GM15510 (cell line): ENCODE results near the gene PRORP.

Experiments used
- POLR2A ChIP-seq: IDR thresholded peaks from 3 replicates; pipeline ENCODE4 v1.6.1; 2011; ENCODE audit warnings: borderline replicate concordance; ENCODE audit not compliant: insufficient read length; ENCODE audit errors: extremely low read depth

PRORP gene

DNA sequence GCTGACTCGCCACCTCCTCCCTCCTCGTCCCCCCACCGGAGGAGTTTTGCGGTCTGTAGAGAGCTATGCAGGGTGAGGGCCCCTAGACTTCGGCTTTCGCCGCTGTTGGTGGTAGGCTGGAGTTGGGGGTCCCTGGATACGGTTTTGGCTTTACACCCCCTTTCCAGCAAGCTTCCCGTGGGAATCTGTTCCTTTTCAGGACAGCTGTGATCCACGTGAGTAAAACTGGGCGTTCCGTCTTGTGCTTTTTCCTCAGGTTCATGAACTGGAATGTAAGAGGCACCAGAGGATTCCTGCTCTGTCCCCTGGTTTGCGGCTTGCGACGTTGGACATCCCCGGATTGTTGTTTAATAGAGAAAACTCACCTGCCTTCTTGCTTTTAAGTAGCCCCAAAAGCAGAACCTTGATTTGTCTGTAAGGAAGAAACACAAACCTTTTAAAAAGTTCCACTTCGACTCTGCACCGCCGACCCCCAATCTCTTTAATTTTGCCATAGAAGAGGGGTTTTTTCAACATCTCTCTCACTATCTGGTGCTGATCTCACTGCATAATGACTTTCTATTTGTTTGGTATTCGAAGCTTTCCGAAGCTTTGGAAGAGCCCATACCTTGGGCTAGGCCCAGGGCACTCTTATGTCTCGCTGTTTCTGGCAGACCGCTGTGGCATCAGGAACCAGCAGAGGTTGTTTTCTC, 490 bp downstream of the PRORP start:
- no peak for TF ChIP-seq POLR2A

DNA sequence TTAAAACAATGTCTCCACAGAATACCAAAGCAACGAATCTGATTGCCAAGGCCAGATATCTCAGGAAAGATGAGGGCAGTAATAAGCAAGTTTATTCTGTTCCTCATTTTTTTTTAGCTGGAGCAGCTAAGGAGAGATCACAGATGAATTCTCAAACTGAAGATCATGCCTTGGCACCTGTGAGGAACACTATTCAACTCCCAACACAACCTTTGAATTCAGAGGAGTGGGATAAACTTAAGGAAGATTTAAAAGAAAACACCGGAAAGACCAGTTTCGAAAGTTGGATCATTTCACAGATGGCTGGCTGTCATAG, 994 bp downstream of the PRORP start:
- no peak for TF ChIP-seq POLR2A

DNA sequence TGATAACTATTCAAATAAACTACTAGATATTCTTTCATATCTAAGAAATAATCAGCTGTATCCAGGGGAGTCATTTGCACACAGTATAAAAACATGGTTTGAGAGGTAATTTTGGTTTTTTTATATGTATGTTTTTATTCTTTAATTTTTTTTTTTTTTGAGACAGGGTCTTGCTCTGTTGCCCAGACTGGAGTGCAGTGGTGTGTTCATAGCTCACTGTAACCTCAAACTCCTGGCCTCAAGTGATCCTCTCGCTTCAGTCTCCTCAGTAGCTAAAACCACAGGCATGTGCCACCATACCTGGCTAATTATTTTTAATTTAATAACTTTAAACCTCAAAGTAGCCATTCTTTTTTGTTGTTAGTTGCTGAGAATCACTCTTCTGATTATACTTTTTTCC, 1.8 kb downstream of the PRORP start:
- no peak for TF ChIP-seq POLR2A

DNA sequence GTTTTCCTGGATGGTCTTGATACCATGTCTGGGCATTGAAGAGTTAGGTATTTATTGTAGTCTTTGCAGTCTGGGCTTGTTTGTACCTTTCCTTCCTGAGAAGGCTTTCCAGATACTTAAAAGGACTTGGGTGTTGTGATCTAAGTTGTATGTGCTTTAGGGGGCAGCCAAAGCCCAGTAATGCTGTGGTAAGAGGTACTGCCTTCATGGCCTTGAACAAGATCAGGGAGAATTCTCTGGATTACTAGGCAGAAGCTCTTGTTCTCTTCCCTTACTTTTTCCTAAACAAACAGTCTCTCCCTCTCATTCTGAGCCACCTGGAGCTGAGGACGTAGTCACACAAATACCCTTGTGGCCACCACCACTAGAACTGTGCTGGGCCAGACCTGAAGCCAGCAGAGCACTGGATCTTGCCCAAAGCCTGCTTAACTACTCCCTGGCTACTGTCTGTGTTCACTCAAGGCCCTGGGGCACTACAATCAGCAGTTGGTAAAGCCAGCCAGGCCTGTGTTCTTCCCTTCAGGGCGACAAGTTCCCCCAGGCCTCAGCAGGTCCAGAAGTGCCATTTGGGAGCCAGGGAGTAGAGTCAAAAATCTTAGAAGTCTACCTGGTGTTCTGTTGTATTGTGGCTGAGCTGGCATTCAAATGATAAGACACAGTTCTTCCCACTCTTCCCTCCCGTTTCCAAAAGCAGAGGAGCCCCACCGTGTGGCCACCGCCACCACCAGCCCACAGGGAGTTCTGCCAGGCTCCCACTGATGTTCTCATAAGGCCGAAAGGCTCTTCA, 11.4 kb downstream of the PRORP start:
- TF ChIP-seq POLR2A, result no peak

DNA sequence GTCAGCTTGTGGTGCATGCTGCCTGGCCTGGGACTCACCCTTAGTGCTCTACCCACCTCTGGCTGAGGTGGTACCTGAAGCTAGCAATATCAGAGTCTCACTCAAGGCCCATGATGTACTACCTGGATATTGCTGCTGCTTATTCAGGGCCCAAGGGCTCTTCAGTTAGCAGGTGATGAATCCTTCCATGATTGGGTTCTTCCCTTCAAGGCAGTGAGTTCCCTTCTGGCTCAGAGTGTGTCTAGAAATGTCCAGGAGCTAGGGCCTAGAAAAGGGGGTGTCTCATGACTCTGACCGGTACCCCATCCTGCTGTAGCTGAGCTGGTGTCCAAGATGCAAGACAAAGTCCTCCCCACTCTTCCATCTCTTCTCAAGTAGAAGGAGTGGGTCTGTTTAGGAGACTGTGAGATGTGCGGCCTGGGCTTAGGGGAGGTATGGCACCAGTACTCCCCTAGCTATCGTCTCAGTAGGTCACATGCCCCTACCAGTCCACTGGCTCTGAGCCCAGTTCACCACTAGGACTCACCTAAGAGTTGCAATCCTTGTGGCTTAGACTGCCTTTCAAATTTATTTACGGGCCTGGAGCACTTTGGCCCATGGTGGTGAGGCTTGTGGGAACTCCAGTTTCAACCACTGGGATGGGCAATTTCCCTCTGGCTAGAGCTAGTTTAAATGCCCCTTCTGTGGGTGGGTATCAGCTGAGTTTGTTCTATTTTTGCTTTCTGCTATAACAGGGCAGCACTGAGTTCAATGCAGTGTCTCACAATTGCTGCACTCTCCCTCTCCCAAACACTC, 12.2 kb downstream of the PRORP start:
- no peak for TF ChIP-seq POLR2A

DNA sequence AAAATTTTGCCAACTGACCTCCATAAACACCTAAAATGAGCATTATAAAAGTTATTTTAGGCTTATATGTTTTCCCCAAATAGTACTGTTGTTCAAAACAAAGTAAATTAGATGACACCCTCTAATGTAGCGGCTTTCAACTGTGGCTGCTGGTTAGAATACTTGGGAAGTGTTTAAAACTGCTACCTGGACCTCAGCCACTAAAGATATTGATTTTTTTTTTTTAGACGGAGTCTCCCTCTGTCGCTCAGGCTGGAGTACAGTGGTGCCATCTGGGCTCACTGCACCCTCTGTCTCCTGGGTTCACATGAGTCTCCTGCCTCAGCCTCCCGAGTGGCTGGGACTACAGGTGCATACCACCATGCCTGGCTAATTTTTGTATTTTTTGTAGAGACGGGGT, 16.2 kb downstream of the PRORP start:
- no peak for TF ChIP-seq POLR2A

DNA sequence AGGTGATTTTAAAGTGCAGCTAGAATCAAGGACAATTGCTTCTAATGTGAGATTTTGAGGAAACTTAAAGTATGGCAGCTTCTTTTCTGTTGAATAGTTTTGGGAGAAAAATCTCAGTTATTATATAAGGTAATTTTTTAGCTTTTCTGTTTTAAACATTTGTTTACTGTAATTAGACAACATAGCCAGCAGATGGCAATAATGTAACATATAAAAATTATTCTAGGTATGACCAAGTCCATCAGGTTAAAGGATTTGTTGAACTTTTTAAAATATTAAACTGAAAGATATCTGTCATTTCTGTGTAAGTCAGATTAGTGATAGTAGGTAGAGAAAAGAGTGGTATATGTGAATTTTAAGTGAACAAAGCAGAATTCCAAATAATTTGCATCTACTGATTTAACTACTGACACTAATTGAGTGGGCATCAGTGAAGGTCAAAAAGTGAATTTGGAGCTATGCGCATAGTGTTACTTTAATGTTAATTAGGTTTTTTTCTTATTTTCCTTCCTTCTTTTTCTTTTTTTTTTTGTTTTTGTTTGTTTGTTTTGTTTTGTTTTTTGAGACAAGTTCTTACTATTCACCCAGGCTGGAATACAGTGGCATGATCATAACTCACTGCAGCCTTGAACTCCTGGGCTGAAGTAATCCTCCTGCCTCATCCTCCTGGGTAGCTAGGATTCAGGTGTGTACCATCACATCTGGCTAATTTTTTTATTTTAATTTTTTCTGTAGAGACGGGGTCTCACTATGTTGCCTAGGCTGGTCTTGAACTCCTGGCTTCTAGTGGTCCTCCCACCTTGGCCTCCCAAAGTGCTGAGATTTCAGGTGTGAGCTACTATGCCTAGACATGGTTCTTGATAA, 18.6 kb downstream of the PRORP start:
- TF ChIP-seq POLR2A, result no peak

DNA sequence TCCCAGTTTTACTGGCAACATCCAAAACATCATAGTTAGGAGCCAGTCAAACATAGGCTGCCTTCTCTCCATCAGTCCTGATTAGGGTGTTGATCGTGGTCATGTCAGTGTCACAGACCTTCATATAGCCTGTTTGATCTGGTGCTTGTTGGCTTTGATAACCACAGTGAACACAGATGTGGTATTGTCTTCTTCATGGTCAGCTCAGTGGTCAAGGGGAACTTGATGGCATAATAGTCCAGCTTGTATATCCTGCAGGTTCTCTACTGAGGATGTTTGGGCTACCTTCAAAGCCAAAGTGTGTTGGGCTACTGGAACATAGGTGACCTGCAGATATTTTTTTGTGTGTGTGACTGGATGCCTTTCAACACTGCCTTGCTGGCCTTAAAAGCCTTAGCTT, 21.7 kb downstream of the PRORP start:
- TF ChIP-seq POLR2A, result no peak

DNA sequence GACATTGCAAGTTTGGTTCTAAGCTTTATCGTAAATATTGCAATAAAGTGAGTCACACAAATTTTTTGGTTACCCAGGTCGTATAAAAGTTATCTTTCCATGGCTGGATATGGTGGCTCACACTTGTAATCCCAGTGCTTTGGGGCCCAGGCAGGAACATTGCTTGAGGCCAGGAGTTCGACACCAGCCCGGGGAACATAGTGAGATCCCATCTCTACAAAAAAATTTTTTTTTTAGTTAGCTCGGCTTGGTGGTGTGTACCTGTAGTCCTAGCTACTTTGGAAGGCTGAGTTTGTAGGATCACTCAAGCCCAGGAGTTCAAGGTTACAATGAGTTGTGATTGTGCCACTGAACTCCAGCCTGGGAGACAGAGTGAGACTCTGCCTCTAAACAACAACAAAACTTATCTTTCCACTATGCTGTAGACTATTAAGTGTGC, 24.4 kb downstream of the PRORP start:
- no peak for TF ChIP-seq POLR2A

DNA sequence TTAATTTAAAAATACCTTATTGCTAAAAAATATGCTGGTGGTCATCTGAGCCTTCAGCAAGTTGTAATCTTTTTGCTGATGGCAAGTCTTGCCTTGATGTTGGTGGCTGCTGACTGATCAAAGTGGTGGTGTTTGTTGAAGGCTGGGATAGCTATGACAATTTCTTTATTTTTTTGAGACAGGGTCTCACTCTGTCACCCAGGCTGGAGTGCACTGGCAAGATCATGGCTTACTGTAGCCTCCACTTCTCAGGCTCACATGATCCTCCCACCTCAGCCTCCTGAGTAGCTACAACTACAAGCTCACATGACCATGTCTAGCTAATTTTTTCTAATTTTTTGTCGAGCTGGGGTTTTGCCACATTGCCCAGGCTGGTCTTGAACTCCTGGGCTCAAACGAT, 24.8 kb downstream of the PRORP start:
- no peak for TF ChIP-seq POLR2A

DNA sequence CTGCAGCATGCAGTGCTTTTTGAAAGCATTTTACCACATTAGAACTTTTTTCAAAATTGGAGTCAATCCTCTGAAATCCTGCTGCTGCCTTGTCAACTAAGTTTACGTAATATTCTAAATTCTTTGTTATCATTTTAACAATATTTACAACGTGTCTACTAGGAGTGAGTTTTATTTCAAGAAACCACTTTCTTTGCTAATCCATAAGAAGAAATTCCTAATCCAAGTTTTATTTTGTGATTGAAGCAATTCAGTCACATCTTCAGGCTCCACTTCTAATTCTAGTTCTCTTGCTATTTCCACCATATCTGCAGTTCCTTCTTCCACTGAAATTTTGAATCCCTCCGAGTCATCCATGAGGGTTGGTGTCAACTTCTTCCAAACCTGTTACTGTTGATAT, 25.4 kb downstream of the PRORP start:
- no peak for TF ChIP-seq POLR2A

DNA sequence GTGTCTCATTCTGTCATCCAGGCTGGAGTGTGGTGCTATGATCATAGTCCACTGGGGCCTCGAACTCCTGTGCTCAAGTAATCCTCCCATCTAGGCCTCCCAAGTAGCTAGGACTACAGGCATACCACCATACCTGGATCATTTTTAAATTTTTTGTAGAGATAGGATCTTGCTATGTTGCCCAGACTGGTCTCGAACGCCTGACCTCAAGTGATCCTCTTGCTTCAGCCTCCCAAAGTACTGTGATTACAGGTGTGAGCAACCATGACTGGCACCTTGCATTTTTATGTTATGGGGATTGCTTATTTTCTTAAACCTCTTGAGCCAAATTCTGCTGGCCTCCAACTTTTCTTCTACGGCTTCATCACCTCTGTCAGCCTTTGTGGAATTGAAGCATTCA, 26.9 kb downstream of the PRORP start:
- no peak for TF ChIP-seq POLR2A

DNA sequence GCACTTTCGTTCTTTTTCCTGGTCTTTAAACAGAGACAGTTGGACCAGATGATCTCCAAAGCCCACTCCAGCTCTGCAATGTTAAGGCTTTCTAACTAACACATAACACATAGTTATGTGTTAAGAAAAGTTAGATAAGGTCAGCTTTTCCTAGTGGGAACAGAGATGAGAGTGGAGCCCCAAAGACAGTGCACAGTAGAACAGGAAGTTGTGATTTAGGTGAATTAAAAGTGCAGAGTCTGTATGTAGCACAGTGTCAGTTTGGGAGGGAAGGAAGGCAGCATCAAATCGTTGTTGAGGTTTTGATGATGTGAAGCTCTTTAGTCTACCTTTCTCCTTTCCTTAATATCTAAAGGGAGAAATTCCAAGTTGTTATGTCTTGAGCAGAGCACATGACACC, 31.7 kb downstream of the PRORP start:
- TF ChIP-seq POLR2A, result no peak

DNA sequence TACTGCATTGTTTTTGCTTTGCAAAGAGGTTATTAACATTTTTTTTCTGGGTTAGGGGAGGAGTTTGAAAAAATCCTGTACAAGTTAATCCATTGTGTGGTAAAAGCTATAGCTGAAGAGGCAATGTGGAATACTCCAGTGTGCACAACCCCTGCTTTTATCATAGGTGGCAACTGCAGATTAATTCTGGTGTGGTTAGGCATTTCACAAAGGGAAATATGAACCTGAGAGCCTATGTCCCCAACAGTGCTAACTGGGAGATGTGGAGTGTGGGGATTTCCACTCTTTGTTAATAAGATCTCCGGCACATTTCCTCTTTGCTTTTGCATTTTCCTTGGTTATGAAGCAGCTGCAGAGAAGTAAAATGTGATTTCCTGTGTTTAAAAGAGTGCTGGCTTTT, 33.6 kb downstream of the PRORP start:
- TF ChIP-seq POLR2A, result no peak

DNA sequence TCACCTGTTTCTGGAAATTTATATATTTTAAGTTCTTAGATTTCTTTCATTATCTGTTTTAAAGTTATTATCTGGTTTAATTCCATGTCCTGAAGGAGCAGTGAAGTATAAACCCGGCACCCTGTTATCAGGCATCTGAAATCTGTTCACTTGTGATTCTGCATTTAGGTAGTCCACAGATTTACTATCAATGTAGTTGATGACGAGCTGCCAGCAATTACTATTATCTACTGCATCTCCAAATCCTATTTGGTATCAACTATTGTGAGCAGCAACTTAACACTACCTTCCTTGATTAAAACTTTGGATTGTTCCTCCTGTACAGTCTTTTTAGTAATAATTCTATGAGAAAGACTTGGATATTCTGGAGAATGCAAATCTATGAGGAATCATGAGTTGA, 36.1 kb downstream of the PRORP start:
- TF ChIP-seq POLR2A, result no peak

DNA sequence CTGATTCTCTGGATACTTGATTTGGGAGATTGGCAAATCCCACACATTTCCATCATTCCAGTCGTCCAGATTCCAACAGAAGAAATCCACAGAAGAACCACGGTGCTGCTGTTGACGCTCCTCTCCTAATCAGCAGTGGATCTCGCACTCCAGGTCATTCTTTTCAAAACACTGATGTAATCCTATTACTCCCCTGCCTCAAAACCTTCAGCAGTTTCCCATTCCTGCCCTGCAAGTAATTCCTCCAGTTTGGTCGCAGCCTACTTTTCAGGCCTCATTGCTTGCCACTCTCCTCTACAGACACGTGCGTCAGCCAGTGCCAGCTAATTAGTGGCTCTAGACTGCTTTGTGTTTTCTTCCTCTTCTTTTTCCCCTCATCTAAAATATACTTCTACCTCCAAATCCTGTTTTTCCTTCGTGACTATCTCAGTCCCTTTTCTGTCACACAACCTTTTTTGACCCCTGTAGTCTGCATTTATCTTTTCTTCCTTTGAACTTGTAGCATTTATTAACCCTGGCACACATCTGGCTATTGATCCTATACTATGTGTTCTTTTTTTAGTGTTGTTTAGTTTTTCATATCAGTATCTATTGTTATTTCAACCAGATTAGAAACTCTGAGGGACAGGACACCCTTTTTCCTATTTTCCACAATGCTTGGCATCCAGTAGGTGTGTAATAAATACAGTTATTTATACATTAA, 36.8 kb downstream of the PRORP start:
- no peak for TF ChIP-seq POLR2A
